ENCODE results near the gene FIGN. TPM values are rescaled to one million over a fixed set of nuclear protein-coding genes. Genes with fewer than 3 reads are reported as not detected.

The FIGN gene
- total RNA-seq, 1 donor from 2014 or later, result 4.3 TPM

DNA sequence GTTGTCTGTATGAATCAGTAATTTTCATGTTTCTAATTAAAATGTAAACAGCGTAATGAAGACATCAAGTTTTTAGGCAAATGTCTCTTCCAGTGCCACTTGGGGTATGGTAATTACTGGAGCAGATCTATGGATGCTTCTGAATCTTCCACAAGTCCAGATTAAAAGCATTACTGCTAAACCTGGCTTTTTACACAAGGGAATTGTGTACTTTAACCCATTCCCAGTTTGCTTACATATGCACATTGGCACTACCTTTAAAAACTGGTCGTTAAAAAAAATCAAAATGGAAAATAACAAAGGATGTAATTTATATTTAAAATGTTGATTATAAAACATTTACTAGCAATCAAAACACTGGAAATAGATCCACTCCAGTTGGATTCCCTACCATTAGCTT, 19.7 kb downstream of the FIGN start:
- no peak for DNase-seq (ENCODE audit: low spot score in 2 of 2)
- Histone ChIP-seq H3K36me3 (no peaks in the 10 kb centered on the region), H3K4me1 (peaks cover 0 to 16% of the 10 kb centered on the region in 2 donors), H3K9me3 (no peaks in the 10 kb centered on the region), H3K27ac (no peak overlapping the region), H3K4me3 (no peak overlapping the region), H3K27me3 (no peaks in the 10 kb centered on the region)
- TF ChIP-seq, protein P1, sequence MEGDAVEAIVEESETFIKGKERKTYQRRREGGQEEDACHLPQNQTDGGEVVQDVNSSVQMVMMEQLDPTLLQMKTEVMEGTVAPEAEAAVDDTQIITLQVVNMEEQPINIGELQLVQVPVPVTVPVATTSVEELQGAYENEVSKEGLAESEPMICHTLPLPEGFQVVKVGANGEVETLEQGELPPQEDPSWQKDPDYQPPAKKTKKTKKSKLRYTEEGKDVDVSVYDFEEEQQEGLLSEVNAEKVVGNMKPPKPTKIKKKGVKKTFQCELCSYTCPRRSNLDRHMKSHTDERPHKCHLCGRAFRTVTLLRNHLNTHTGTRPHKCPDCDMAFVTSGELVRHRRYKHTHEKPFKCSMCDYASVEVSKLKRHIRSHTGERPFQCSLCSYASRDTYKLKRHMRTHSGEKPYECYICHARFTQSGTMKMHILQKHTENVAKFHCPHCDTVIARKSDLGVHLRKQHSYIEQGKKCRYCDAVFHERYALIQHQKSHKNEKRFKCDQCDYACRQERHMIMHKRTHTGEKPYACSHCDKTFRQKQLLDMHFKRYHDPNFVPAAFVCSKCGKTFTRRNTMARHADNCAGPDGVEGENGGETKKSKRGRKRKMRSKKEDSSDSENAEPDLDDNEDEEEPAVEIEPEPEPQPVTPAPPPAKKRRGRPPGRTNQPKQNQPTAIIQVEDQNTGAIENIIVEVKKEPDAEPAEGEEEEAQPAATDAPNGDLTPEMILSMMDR (IDR thresholded peaks at IDR 0.05), result no peak
- intact Hi-C loops (cut with DNase I), result no loop called here

DNA sequence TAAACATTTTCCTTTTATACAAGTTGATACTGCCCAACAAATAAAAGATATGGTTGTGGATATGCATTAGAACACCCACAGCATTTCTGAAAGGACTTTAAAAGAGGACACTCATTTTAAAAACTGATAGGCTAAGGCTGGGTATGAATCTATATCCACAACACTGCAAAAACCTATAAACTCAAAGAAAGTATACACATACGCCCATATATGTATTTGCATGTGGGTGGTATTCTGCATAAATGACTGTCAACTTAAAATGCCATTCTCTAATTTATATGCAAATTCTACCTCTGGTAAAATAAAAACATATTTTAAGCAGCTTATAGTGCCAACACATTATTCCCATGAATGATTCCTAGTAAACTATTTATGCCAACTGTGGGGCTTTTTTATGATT, 20.1 kb downstream of the FIGN start:
- H3K9me3 ChIP-seq, result no peaks in the 10 kb centered on the region
- no peak overlapping the region for H3K27ac ChIP-seq
- TF ChIP-seq, protein P1 (IDR thresholded peaks at IDR 0.05), result no peak
- intact Hi-C loops (cut with DNase I), result no loop called here
- DNase-seq (ENCODE audit: low spot score in 2 of 2), result no peak
- H3K36me3 ChIP-seq, result no peaks in the 10 kb centered on the region
- H3K27me3 ChIP-seq, result no peaks in the 10 kb centered on the region
- H3K4me3 ChIP-seq, result no peak overlapping the region
- H3K4me1 ChIP-seq, result peaks cover 0 to 16% of the 10 kb centered on the region in 2 donors

DNA sequence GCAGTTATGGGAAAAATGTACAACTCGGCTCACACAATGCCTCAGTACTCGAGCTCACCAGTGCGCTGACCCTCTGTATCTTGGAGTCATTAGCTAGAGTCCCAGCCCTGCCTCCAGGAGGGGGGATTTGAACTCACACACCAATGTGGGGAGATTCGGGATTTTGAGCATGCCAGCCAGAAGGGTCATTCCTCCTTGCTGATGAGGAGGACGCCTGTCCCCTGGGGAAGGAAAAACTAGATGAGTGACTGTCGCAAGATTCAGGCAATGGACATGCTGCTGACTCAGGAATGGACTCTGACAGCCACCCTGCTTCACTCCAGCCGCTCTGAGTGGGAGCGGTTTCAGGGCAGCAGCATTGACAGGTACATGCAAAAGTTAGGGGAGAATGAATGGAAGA, 20.6 kb downstream of the FIGN start:
- no peaks in the 10 kb centered on the region for H3K9me3 ChIP-seq
- TF ChIP-seq, protein P1 (IDR thresholded peaks at IDR 0.05), result no peak
- DNase-seq (ENCODE audit: low spot score in 2 of 2), result no peak
- peaks cover 0 to 19% of the 10 kb centered on the region in 2 donors for H3K4me1 ChIP-seq
- H3K36me3 ChIP-seq, result no peaks in the 10 kb centered on the region
- H3K27ac ChIP-seq, result no peak overlapping the region
- intact Hi-C loops (cut with DNase I), result no loop called here
- H3K27me3 ChIP-seq, result no peaks in the 10 kb centered on the region
- H3K4me3 ChIP-seq, result no peak overlapping the region

DNA sequence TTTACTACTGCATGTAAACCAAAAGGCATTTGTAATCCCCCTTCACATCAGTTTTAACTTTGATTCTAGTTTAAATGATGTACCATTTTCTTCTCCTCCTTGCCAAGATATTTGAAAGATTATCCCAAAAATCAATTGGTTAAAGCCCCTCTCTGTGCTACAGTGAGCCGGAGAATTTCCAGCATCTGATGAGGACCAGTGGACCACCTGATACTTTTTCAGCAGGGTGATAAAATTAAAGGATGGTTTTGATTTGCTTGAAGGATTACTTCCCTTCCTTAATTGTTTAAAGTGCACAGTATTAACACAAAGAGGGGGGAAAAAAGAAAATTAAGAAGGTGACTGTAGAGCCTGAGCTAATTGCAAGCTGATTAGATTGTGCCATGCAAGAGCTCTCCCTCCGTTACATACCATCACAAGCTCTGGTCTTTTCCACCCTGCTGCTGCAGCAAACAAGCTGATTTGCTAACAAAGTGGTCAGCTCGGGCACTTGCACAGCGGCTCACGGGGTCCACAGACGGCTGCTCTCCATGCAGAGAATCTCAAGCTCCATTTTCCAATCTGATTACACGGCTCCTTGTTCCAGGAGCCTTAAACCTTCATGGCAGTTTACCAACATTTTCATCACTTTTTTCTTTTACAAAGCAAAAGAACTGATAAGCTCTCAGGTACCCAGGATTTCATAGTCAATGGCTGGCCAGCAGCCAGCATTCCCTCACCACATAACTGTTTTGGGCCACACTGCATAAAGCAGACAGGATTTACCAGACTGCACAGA, 22.1 kb downstream of the FIGN start:
- DNase-seq (ENCODE audit: low spot score in 2 of 2), result no peak
- no peak overlapping the region for H3K4me3 ChIP-seq
- intact Hi-C loops (cut with DNase I), result no loop called here
- TF ChIP-seq, protein P1 (IDR thresholded peaks at IDR 0.05), result no peak
- no peak overlapping the region for H3K27ac ChIP-seq
- H3K9me3 ChIP-seq, result no peaks in the 10 kb centered on the region
- no peaks in the 10 kb centered on the region for H3K36me3 ChIP-seq
- peaks cover 0 to 22% of the 10 kb centered on the region in 2 donors for H3K4me1 ChIP-seq
- no peaks in the 10 kb centered on the region for H3K27me3 ChIP-seq

DNA sequence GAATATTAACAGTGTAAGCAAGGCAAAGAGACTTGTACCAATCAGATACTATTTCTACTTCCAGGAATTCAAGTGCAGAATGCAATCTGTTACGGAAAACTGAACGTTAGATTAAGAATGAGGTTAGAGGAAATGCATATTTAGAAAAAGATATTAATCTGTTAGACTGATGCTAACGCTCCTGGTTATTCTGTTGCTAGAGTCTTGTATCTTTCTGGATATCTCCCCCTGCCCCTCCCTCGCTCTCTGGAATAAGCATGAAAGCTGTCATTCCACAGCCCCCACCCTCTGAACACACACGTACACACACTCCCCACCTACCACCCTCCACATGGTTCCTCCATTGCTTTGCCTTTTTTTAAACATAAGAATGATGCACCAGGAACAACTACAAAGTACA, 24.1 kb downstream of the FIGN start:
- Histone ChIP-seq H3K4me1 (peaks cover 0 to 20% of the 10 kb centered on the region in 2 donors), H3K4me3 (no peak overlapping the region), H3K27ac (no peak overlapping the region), H3K9me3 (no peaks in the 10 kb centered on the region), H3K27me3 (no peaks in the 10 kb centered on the region), H3K36me3 (no peaks in the 10 kb centered on the region)
- TF ChIP-seq, protein P1 (IDR thresholded peaks at IDR 0.05), result no peak
- intact Hi-C loops (cut with DNase I), result no loop called here
- DNase-seq (ENCODE audit: low spot score in 2 of 2), result no peak
